Erythroblast (primary cell): Measurements from ENCODE around the gene OTOG.

ENCODE experiments used
- DNase-seq, 2 experiments: peaks; one replicate each; lab custom pipeline; 2025; lab: John Stamatoyannopoulos, UW
- GATA1 ChIP-seq: IDR thresholded peaks from 2 replicates; pipeline ENCODE4 v1.6.1; 2011; ENCODE audit warnings: low read depth, mild to moderate bottlenecking, control low read depth, low read length, moderate library complexity
- POLR2A ChIP-seq: IDR thresholded peaks from 2 replicates; pipeline ENCODE4 v1.6.1; 2011; ENCODE audit warnings: mild to moderate bottlenecking, low read length

OTOG gene

DNA sequence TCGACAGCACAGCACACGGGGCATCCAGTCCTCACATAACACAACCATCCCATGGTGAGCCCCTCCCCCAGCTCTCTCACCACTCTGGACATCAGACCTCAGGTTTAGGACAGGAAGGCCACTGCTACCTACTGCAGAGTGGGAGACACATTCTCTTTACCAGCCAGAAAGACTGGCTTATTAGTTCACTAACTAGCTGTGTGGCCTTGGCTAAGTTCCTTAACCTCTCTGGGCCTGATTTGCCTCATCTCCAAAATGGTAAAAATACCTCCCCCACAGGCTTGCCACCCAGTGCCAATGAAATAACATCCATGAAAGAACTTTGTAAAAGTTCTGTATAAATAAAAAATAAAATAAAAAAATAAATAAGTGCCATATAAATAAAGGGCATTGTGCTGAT lies 35.0 kb upstream of the OTOG start:
- no peak for DNase-seq
- TF ChIP-seq GATA1 (no peak), POLR2A (no peak)

DNA sequence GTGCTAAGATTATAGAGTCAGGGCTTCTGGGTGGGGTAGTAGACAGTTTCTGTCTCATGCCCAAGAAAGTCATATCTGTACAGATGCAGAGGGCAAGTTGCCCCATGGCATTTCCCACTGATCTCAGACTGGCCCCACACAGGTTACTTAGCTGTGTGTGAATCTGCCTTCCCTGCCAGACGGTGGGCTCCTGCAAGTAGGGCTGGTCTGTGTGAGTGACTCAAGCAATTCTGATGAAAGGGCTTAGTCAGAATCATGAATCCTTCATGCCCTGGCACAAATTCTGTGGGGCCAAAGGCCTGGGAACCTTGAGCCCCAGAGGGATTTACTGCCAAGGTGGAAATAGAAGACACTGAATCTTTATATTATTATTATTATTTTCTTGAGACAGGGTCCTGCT lies 33.2 kb upstream of the OTOG start:
- no peak for DNase-seq
- TF ChIP-seq GATA1 (no peak), POLR2A (no peak)

DNA sequence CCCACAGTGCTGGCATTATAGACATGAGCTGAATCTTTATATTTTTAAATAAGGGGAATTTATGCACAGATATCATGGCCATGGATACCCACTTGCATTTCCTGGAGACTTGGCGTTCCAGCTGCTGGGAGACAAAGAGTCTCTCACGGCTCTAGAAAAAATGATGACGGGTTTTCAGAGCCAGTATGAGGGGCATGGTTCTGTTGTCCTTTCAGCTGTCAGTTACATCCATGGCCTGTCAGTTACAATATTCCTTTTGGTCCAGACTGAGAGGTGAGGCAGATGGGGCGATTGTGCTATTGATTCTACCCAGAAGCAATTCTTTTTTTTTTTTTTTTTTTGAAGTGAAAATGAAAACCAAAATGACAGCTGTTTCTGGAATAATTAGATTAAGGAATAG lies 32.6 kb upstream of the OTOG start:
- no peak for DNase-seq

DNA sequence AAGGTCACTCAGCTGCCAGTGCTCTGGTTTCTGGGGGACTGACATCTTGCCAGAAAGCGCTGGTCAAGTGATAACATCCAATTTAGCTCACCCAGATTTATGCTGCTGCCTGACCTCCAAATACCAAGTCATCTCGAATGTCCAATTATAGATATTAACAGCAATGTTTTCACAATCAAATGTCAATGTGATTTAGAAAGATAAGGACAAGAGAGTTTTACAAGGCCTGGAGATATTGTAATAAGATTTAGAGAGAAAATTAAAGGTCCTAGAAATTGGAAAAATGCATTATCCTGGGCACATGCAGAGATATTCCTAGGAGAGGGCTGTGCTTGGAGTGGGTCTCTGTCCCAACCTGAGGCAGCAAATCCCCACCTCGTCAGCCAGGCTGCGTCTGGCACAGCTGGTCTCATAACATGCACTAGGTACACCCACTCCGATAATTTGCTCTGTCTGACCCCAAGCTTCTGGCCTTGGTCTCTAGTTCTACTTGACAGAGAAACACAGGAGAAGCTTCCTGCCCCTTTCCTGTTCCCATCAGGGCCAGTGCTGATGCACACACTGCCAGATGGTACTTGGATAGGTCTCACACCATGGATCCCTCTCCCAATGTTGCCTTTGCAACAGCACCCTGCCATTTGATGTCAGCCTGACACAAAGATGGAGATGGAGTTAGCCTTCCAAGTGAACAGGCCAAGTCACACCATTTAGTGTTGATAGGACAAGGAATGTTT lies 31.4 kb upstream of the OTOG start:
- no peak for DNase-seq
- no peak for TF ChIP-seq POLR2A
- TF ChIP-seq GATA1: no peak

More for the DNA sequence above, 32.6 kb upstream of the OTOG start:
- TF ChIP-seq GATA1 (no peak), POLR2A (no peak)

DNA sequence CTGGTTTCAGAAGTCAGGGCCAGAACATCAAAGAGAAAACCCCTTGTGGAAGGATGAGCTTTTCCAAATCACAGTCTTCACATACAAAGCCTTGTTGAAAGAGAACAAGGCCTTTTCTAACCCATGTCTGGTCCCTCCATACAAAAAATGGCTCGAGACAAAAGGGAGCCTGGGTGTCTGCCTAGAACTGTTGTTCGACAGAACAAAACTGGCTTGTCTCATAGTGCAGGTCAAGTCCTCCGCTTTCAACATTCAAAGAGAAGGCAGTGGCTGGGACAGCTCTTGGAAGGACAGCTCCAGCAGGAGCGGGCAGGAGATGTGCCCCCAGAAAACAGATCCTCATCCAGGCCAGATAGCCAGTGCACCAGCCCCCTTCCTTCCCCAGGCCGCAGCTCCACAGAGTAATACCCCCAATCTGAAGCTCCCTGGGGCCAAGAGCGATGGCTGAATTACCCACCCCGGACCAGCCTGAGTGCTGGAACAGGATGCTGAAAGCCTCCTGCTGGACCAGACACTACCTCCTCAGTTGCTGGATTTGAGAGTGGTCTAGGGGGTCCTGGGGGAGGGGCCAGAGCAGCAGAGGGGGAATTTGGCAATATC lies 30.4 kb upstream of the OTOG start:
- DNase-seq: no peak
- TF ChIP-seq POLR2A: no peak
- no peak for TF ChIP-seq GATA1

DNA sequence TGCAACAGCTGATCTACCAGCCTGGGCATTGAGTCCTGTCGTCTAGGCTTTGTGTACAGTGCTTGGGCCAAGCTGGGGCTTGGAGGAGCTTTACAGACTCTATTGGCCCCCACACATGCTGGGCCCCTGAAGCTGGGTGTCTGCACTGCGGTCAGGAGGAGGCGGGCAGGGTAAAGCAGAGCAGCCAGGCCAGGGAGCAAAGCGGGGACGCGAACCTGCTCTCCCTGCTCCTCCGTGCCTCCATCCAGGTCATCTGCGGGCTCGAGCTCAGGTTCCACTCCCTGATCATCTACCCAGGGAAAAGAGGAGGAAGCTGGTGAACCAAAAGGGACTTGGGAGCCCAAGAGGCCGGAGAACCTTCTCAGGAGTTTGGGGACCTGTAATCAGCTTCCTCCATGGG lies 29.9 kb upstream of the OTOG start:
- TF ChIP-seq GATA1 (no peak), POLR2A (no peak)
- no peak for DNase-seq

DNA sequence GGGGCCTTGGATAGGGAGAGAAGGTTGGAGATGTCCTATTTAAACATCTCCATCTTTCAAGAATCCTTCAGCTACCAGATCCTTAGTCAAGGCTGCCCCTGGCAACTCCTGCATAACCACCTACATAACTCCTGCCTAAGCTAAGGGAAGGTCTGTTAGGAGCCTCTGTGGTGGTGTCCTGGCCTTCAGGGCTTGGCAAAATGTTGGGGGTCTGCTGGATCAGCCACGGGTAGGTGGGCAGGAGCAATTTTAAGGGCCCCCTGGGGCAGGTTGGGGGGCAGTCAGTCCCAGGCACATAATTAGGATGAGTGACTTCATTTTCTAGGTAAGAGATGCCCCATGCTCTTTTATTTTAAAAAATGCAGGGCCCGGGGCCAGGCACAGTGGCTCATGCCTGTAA lies 28.7 kb upstream of the OTOG start:
- DNase-seq: no peak
- no peak for TF ChIP-seq GATA1
- no peak for TF ChIP-seq POLR2A

DNA sequence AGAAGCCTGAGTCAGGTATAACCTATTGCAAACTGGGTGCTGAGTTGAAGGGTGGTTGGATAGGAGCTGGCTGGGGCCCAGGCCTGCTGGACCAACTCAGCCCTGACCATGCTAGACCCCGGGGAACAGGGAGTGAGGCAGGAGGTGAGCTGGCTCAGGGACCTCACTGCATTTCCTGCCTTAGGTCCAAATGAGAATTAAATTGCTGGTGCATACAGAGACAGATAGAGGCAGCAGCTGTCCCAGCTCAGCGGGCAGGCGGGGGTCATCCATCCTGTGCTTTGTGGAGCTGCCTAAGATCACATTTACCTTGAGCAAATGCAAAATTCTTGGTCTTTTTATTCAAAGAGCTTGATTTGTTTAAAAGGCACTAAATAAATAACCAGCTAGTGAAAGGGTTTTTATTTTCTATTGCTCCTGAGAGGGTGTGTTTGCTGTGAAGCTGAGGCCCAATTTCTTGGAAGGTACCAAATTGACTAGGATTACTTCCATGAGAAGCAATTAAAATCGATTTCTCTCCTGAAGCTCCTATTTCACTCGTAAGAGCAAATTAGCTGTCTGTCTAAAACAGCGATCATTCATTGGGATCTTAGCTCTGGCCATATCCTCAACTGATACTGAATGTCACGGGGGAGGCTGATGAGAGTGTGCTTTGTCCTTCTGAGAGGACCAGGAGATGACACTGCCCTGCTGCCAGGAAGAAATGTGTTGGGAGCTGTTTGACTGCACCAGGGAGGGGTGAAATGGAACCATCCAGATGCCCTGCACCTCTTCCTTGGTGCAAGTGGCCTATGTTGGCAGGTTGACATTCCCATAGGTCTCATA lies 27.8 kb upstream of the OTOG start:
- no peak for DNase-seq
- no peak for TF ChIP-seq GATA1
- TF ChIP-seq POLR2A: no peak

DNA sequence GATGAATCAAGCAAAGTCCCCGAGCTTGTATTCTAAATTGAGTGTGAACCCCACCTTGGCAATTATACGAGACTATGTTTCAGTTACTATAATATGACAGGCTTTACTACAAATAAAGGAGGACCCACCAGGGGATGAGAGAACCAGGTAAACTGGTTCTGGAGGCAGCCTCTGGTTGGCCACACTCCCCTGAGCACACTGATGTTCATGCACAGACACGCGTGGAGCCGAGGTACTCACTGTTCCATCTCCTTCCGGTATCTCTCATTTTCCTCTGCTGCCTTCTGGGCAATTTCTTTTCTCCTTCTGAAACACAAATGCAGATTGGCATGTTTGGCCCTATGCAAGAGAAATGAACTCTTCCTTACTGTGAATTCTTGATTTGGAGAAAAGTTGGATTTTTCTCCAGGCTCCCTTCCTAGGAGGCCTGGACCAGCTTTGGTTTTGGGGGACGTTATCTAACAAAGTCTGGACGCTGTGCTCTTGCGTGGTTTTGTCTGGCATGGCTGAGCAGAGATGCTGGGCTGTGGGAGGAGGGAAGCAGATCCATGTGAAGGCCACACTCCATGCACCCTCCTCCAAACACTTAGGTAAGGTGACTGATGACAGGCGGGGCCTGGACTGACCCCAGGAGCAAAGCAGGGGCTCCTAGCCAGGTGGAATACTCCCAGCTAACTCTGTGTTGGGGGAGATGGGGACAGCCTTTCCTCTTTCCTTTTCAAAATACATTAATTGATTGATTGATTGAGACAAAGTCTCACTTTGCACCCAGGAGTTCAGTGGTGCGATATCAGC lies 25.8 kb upstream of the OTOG start:
- no peak for DNase-seq
- no peak for TF ChIP-seq GATA1
- no peak for TF ChIP-seq POLR2A

DNA sequence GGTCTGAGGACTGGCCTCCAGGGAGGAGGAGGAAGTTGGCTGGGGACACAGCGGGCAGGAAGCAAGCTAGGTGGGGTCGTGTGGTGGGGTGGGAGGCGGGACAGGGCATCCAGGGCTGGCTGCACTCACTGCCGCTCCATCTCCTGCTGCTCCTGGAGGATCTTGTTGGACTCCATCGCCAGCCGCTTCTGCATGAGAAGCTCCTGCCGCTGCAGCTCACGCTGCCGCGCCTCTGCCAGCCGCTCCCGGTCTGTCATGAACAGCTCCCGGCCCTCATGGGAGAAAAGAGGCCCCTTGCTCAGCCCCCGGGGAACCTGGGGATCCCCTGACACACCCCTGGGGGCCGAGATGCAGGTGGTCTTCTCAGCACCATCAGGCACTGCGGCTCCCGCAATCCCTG lies 24.4 kb upstream of the OTOG start:
- DNase-seq: no peak
- no peak for TF ChIP-seq POLR2A
- no peak for TF ChIP-seq GATA1

DNA sequence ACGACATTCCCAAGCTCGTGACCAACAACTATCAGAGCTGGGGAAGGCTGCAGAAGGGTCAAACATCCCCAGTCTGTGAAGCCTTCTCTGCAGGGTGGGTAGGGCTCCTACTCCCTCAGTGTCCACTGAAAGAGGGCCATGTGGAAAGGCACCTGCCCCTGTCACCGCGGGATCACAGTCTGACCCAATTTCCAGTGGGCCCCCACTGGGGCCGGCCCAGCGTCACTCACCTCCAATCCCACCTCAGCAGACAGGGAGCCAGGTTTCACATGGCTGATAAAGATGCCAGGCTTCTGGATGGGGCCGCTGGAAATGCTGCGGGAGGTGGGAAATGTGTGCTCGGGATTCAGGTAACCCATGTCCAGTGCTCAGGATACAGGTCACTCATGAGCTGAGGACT lies 22.8 kb upstream of the OTOG start:
- no peak for TF ChIP-seq GATA1
- TF ChIP-seq POLR2A: no peak
- no peak for DNase-seq

DNA sequence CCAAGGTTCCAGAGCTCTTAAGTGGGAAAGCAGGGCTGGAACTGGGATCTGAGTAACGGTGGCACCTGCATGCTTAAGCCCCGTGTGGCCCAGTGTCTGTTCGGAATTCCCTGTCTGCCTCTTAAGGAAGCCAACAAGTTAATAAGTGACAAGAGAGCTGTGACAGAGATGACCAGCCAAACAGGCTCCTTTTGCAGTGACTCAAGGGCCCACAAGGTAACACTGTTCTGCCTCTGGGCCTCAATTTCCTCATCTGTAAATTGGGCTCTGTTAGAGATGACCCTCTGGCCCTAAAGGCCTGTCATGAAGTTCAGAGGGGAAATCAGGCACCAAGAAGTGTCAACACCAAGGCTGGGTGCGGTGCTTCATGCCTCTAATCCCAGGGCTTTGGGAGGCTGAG lies 21.5 kb upstream of the OTOG start:
- no peak for TF ChIP-seq POLR2A
- TF ChIP-seq GATA1: no peak
- no peak for DNase-seq

DNA sequence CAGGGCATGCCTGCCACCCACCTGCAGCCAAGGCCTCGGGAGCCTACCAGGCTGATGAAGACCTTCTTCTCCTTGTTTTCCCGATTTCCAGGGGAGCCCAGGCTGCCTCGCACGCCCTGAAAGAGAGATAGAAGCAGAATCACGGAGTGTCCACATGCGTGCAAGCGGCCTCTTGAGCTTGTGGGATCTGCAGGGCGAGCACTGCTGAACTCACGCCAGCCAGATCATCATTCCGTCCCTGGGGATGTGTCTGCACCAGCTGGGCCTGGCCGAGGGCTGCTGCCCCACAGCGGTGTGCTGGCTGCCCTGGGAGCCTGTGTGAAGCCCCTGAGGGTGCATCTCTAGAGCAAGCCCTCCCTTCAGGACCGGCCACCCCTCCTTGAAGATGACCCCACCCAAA lies 20.7 kb upstream of the OTOG start:
- TF ChIP-seq POLR2A (no peak), GATA1 (no peak)
- no peak for DNase-seq
